B cell (primary cell): ENCODE data around the gene TIAL1. TPM values are rescaled to one million over a fixed set of nuclear protein-coding genes. Genes with fewer than 3 reads are reported as not detected.

Source experiments
- ATAC-seq: fragments of 200-7000 bp; cut with Tn5 transposase; one replicate; pipeline ENCODE4 v1.10.0; 2021; ENCODE audit warnings: low read depth, mild to moderate bottlenecking, moderate number of reproducible peaks, moderate library complexity
- CTCF ChIA-PET: fragments of 350-600 bp; sonication (Branson Sonifier 250); formaldehyde crosslinking; loops from one replicate; lab custom pipeline; 2021; ENCODE audit warnings: antibody characterized with exemption, inconsistent platforms; lab: Charles Lee
- POLR2A ChIA-PET: fragments of 350-600 bp; sonication (Branson Sonifier 250); formaldehyde crosslinking; loops from one replicate; lab custom pipeline; 2021; ENCODE audit warnings: antibody characterized with exemption; lab: Charles Lee
- DNase-seq: peaks from one replicate; pipeline ENCODE4 v3.0.0; 2013
- H2AFZ ChIP-seq: 2 replicates; pipeline ENCODE4 v1.6.1; 2012; ENCODE audit warnings: mild to moderate bottlenecking, low read depth, low read length; ENCODE audit not compliant: insufficient read depth, poor library complexity, severe bottlenecking
- H3K27ac ChIP-seq, 2 donors: 1 replicate in 1 of 2; 2 replicates in 1 of 2; pipeline ENCODE4 v1.5.1; 2012 to 2013; ENCODE audit warnings: low read length in 2 of 2, mild to moderate bottlenecking in 2 of 2, moderate library complexity in 1 of 2
- H3K27me3 ChIP-seq, 4 experiments: fragments of 200-600 bp in 1 of 4; sonication (generic) in 1 of 4; replicated peaks in 1 of 4; 1 replicate in 2 of 4; 2 replicates in 2 of 4; pipeline versions ENCODE4 v1.6.1 to v1.7.0; 2013 to 2016; ENCODE audit warnings: low read length in 3 of 4, mild to moderate bottlenecking in 2 of 4, mixed read lengths in 1 of 4, moderate library complexity in 1 of 4; ENCODE audit not compliant: insufficient read depth in 4 of 4, control insufficient read depth in 3 of 4; ENCODE audit errors: control extremely low read depth in 1 of 4
- H3K36me3 ChIP-seq, 2 experiments: replicated peaks in 1 of 2; 1 replicate in 1 of 2; 2 replicates in 1 of 2; pipeline versions ENCODE4 v1.6.1 to v1.7.1; 2013; ENCODE audit warnings: low read length in 1 of 2; ENCODE audit not compliant: insufficient read depth in 2 of 2, control insufficient read depth in 1 of 2; ENCODE audit errors: control extremely low read depth in 1 of 2, extremely low read depth in 1 of 2
- H3K4me1 ChIP-seq, 2 donors: fragments of 200-600 bp in 1 of 2; sonication (generic) in 1 of 2; 1 replicate in 1 of 2; 2 replicates in 1 of 2; pipeline versions ENCODE4 v1.5.1 to v1.6.1; 2013 to 2017; ENCODE audit warnings: low read length in 2 of 2; ENCODE audit not compliant: control insufficient read depth in 2 of 2, insufficient read depth in 2 of 2
- H3K4me2 ChIP-seq: replicated peaks from 2 replicates; pipeline ENCODE3; 2012; ENCODE audit warnings: mild to moderate bottlenecking, low read depth, low read length; ENCODE audit not compliant: poor library complexity, severe bottlenecking
- H3K4me3 ChIP-seq, 5 experiments: fragments of 200-600 bp in 1 of 5; sonication (generic) in 1 of 5; 1 replicate in 3 of 5; 2 replicates in 2 of 5; pipeline versions ENCODE4 v1.5.1 to v1.7.0; 2011 to 2016; ENCODE audit warnings: low read length in 4 of 5, mild to moderate bottlenecking in 4 of 5, low read depth in 2 of 5, control low read depth in 1 of 5, moderate library complexity in 1 of 5; ENCODE audit not compliant: insufficient read depth in 1 of 5; ENCODE audit errors: control extremely low read depth in 1 of 5, extremely low read depth in 1 of 5
- H3K79me2 ChIP-seq: fragments of 200-600 bp; sonication (generic); one replicate; pipeline ENCODE4 v1.6.0; 2016; ENCODE audit warnings: low read length; ENCODE audit not compliant: control insufficient read depth, insufficient read depth
- H3K9ac ChIP-seq: fragments of 200-600 bp; sonication (generic); 2 replicates; pipeline ENCODE4 v1.6.1; 2017; ENCODE audit warnings: mild to moderate bottlenecking, low read length, moderate library complexity
- H3K9me3 ChIP-seq, 3 donors: one replicate each; pipeline versions ENCODE4 v1.6.1 to v1.7.1; 2013; ENCODE audit warnings: low read length in 2 of 3; ENCODE audit not compliant: control insufficient read depth in 2 of 3, insufficient read depth in 1 of 3; ENCODE audit errors: control extremely low read depth in 1 of 3
- H4K20me1 ChIP-seq: 2 replicates; pipeline ENCODE4 v1.6.0; 2012; ENCODE audit warnings: mild to moderate bottlenecking, low read length; ENCODE audit not compliant: insufficient read depth, control insufficient read depth, poor library complexity, severe bottlenecking
- H3K27ac Mint-ChIP-seq: one replicate; pipeline ENCODE4 v1.8.0; 2021; ENCODE audit warnings: mixed read lengths
- H3K27me3 Mint-ChIP-seq: one replicate; pipeline ENCODE4 v1.8.0; 2021; ENCODE audit warnings: mixed read lengths
- H3K4me1 Mint-ChIP-seq: one replicate; pipeline ENCODE4 v1.8.0; 2021; ENCODE audit warnings: mixed read lengths
- H3K4me3 Mint-ChIP-seq: one replicate; pipeline ENCODE4 v1.8.0; 2021; ENCODE audit warnings: mixed read lengths
- H3K9me3 Mint-ChIP-seq: one replicate; pipeline ENCODE4 v1.8.0; 2022; ENCODE audit warnings: mixed read lengths; ENCODE audit not compliant: insufficient read depth
- EZH2 ChIP-seq: IDR thresholded peaks from 2 replicates; pipeline ENCODE4 v1.6.1; 2012; ENCODE audit warnings: borderline replicate concordance, low read depth, mild to moderate bottlenecking, moderate library complexity, low read length; ENCODE audit not compliant: insufficient read depth, poor library complexity, severe bottlenecking
- WGBS: methylation state at CpG from one replicate; pipeline ENCODE4 v1.1.5; 2013; ENCODE audit warnings: missing lambda C conversion rate; ENCODE audit not compliant: insufficient coverage; 5-methylcytosine and 5-hydroxymethylcytosine counted together
- intact Hi-C: fragments of 100-400 bp; cut with micrococcal nuclease; formaldehyde crosslinking; loops from one replicate; pipeline ENCODE4 v1.10.0; 2022
- polyA plus RNA-seq: library from polyadenylated mRNA; depleted of rRNA; stranded (reverse); fragments of >200 nt; gene quantifications from 2 replicates; pipeline ENCODE4 v1.2.3, GENCODE V29; 2012
- total RNA-seq, 2 donors: library from RNA; stranded (reverse); fragments of 120-200 nt in 1 of 2; gene quantifications; 1 replicate in 1 of 2; 2 replicates in 1 of 2; pipeline versions ENCODE4 v1.2.3 to v1.2.4, GENCODE V29; 2013 to 2022
- TF ChIP-seq, protein P1 (sequence below): fragments of 200-600 bp; IDR thresholded peaks from one replicate; pipeline ENCODE4 v1.8.0; 2022; ENCODE audit warnings: antibody characterized with exemption, mild to moderate bottlenecking

The TIAL1 gene
- total and polyA plus RNA-seq, 2 donors (not counting 1 experiment from before 2014, with no cell fraction given): 98.5 to 159 TPM

DNA sequence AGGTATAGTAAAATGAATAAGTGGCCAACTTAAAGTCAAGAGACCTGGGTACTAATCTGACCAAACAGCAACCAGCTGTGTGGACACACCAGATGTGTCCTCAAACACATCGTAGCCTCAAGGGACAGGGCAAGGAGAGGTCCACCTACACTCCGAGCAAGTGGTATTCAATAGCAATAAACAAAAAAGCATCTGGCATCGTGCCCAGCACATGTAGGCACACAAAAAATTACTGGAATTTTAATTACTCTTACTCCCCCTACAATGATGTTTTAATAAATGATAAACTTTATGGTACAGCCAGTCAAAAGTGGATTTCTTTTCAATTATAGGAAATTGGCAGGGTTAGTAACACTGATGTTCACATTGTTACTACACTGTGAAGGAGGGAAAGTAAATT, 50.8 kb downstream of the TIAL1 start:
- POLR2A ChIA-PET: no interaction called here

DNA sequence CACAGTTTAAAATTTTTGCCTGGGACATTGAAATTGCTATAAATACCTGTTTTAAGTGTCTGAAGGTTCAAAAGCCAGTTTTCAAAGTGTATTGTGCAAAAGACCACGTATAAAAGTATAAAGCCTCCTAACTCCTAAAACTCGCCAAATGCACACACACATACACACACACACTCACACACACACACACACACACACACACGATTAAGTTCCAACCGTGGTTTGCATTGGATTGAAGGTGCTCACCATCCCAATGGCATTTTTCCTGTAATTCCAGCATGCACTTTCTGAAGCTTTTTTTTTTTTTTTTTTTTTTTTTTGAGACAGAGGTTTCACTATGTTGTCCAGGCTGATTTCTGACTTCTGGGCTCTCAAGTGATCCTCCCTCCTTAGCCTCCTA, 51.5 kb downstream of the TIAL1 start:
- no peaks in the 10 kb centered on the region for H3K36me3 ChIP-seq
- ChIA-PET CTCF (interaction anchor here (0.6 to 3.6 kb wide), 4 partner anchors 234 to 495 kb away, joined by 3 to 37 read pairs (median 4); no protein-coding TSS in a partner anchor), POLR2A (no interaction called here)
- no peak overlapping the region for H3K27ac ChIP-seq
- Mint-ChIP-seq H3K27me3 (peaks cover 17% of the 10 kb centered on the region), H3K4me3 (no peak overlapping the region), H3K4me1 (peaks cover 18% of the 10 kb centered on the region), H3K27ac (no peak overlapping the region), H3K9me3 (no peaks in the 10 kb centered on the region)
- no peak overlapping the region for H3K9ac ChIP-seq
- H3K4me2 ChIP-seq: no peak overlapping the region
- no peak for DNase-seq
- H3K27me3 ChIP-seq: peaks cover 0 to 3% (median 0%) of the 10 kb centered on the region in 4 experiments
- ATAC-seq: no peak
- no peaks in the 10 kb centered on the region for H3K79me2 ChIP-seq
- H3K4me1 ChIP-seq: peaks cover 11 to 18% of the 10 kb centered on the region in 2 donors
- H4K20me1 ChIP-seq: no peaks in the 10 kb centered on the region
- TF ChIP-seq, protein P1, sequence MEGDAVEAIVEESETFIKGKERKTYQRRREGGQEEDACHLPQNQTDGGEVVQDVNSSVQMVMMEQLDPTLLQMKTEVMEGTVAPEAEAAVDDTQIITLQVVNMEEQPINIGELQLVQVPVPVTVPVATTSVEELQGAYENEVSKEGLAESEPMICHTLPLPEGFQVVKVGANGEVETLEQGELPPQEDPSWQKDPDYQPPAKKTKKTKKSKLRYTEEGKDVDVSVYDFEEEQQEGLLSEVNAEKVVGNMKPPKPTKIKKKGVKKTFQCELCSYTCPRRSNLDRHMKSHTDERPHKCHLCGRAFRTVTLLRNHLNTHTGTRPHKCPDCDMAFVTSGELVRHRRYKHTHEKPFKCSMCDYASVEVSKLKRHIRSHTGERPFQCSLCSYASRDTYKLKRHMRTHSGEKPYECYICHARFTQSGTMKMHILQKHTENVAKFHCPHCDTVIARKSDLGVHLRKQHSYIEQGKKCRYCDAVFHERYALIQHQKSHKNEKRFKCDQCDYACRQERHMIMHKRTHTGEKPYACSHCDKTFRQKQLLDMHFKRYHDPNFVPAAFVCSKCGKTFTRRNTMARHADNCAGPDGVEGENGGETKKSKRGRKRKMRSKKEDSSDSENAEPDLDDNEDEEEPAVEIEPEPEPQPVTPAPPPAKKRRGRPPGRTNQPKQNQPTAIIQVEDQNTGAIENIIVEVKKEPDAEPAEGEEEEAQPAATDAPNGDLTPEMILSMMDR: no peak
- no peak for TF ChIP-seq EZH2
- H2AFZ ChIP-seq: no peak overlapping the region
- WGBS: 50% methylated on average over 2 of the region's 4 CpGs
- no peaks in the 10 kb centered on the region for H3K9me3 ChIP-seq
- intact Hi-C loops: no loop called here
- H3K4me3 ChIP-seq: no peak overlapping the region

More for the DNA sequence above, 50.8 kb downstream of the TIAL1 start:
- no peaks in the 10 kb centered on the region for H4K20me1 ChIP-seq
- H3K27ac ChIP-seq: no peak overlapping the region
- no peak overlapping the region for H3K27ac Mint-ChIP-seq
- CTCF ChIA-PET: interaction anchor here (0.6 to 1.4 kb wide), 2 partner anchors 98 to 234 kb away, joined by 3 to 4 read pairs; no protein-coding TSS in a partner anchor
- H3K4me3 Mint-ChIP-seq: no peak overlapping the region
- H3K9ac ChIP-seq: no peak overlapping the region
- peaks cover 17% of the 10 kb centered on the region for H3K27me3 Mint-ChIP-seq
- H3K4me1 ChIP-seq: peaks cover 9 to 16% of the 10 kb centered on the region in 2 donors
- 100% methylated on average over 2 of the region's 3 CpGs for WGBS
- H3K4me1 Mint-ChIP-seq: peaks cover 14% of the 10 kb centered on the region
- H3K4me2 ChIP-seq: no peak overlapping the region
- H3K9me3 ChIP-seq: no peaks in the 10 kb centered on the region
- intact Hi-C loops: no loop called here
- H3K36me3 ChIP-seq: no peaks in the 10 kb centered on the region
- H3K9me3 Mint-ChIP-seq: no peaks in the 10 kb centered on the region
- no peak for TF ChIP-seq EZH2
- TF ChIP-seq, protein P1: no peak
- no peak overlapping the region for H3K4me3 ChIP-seq
- H3K27me3 ChIP-seq: peaks cover 0 to 3% (median 0%) of the 10 kb centered on the region in 4 experiments
- no peaks in the 10 kb centered on the region for H3K79me2 ChIP-seq
- DNase-seq: no peak
- no peak for ATAC-seq
- H2AFZ ChIP-seq: no peak overlapping the region
